Cardiac muscle cell (in vitro differentiated cells and primary cell): ENCODE results near the gene ATXN7L3. TPM values are rescaled to one million over a fixed set of nuclear protein-coding genes. Genes with fewer than 3 reads are reported as not detected.
"Not testable (repeated sequence)": the region's sequence is repeated elsewhere in the genome, so short reads cannot be mapped to it uniquely, and the experiment has no call there.

Source experiments
- DNase-seq, 2 donors: peaks; one replicate each; pipeline versions ENCODE4 v3.0.0 to v3.0.0-alpha.2; 2010 to 2017; ENCODE audit warnings: low read depth in 1 of 2, low spot score in 1 of 2
- H3K27ac ChIP-seq: fragments of 200-600 bp; sonication (generic); 2 replicates; pipeline ENCODE4 v1.5.1; 2016
- H3K27me3 ChIP-seq: fragments of 200-600 bp; sonication (generic); 2 replicates; pipeline ENCODE4 v1.6.0; 2016; ENCODE audit warnings: control low read depth
- H3K36me3 ChIP-seq: fragments of 200-600 bp; sonication (generic); 2 replicates; pipeline ENCODE4 v1.5.1; 2016; ENCODE audit warnings: control low read depth
- H3K4me1 ChIP-seq: fragments of 200-600 bp; sonication (generic); 2 replicates; pipeline ENCODE4 v1.8.1; 2017; ENCODE audit warnings: low read depth, mild to moderate bottlenecking, mixed run types
- H3K4me3 ChIP-seq: fragments of 200-600 bp; sonication (generic); 2 replicates; pipeline ENCODE4 v1.5.1; 2016; ENCODE audit warnings: mild to moderate bottlenecking
- H3K9me3 ChIP-seq: fragments of 200-600 bp; sonication (generic); 2 replicates; pipeline ENCODE4 v1.5.1; 2017; ENCODE audit warnings: low read depth, mild to moderate bottlenecking, control low read depth
- polyA plus RNA-seq: library from polyadenylated mRNA; unstranded; fragments of >200 nt; fragmentation: Nextera tagmentation; extraction: Ambion mirVana; gene quantifications from 2 replicates; pipeline ENCODE4 v1.2.1, GENCODE V29; 2016
- total RNA-seq: library from RNA; depleted of rRNA; stranded (reverse); fragments of >200 nt; gene quantifications from 2 replicates; pipeline ENCODE4 v1.2.3, GENCODE V29; 2016
- TF ChIP-seq, protein P1 (sequence below): IDR thresholded peaks from 2 replicates; pipeline ENCODE4 v1.5.1; 2012; ENCODE audit warnings: low read depth, mild to moderate bottlenecking, low read length

ATXN7L3 gene, protein sequence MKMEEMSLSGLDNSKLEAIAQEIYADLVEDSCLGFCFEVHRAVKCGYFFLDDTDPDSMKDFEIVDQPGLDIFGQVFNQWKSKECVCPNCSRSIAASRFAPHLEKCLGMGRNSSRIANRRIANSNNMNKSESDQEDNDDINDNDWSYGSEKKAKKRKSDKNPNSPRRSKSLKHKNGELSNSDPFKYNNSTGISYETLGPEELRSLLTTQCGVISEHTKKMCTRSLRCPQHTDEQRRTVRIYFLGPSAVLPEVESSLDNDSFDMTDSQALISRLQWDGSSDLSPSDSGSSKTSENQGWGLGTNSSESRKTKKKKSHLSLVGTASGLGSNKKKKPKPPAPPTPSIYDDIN
- total RNA-seq (79.0 and 91.0 TPM in 2 replicates), polyA plus RNA-seq (24.7 and 31.4 TPM in 2 replicates)

DNA sequence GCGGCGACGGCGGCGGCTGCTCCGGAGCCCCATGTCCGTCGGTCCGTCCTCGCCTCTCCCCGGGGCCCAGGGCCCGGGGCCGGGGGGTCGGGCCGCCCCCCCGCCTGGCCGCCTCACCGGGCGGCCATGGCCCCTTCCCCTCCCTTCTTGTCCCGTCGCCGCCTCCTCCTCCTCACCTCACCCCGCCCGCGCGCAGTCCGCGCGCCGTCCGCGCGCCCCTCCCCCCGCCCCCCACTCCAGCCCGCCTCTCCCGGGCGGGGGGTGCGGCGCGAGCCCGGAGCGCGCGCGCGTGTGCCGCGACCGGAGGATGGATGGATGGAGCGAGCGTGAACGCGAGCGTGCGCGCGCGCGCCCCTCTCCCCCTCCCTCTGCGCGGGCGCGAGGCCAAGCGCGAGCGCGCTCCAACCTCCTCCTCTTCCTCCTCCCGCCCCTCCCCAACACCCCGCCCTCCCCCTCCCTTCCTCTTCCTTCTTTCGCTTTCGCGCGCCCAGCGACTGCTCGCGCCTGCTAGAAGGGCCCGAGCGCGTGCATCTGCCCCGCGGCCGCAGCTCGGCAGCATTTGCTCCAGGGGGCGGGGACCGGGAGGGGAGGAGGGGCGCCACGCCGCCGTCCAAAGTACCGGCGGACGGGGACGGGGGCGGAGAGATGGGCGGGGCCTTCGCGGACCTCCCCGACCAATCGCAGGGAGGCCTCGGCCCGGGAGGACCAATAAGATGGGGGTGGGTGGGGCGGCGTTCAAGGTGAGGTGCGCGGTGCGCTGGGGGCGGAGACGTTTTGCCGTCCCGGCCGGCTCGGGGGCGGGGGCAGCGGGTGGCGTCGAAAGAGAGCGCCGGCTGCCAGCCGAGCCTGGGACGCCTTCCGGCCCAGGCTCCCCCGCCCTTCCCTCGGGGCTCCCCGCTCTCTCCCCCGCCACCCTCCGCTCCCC is at the start of gene ATXN7L3:
Gene ATXN7L3, minus strand, starts transcription at position 332 of the 925 bp plus-strand sequence. CDS start 1,814 bp downstream, outside the sequence.
- TF ChIP-seq, protein P1, sequence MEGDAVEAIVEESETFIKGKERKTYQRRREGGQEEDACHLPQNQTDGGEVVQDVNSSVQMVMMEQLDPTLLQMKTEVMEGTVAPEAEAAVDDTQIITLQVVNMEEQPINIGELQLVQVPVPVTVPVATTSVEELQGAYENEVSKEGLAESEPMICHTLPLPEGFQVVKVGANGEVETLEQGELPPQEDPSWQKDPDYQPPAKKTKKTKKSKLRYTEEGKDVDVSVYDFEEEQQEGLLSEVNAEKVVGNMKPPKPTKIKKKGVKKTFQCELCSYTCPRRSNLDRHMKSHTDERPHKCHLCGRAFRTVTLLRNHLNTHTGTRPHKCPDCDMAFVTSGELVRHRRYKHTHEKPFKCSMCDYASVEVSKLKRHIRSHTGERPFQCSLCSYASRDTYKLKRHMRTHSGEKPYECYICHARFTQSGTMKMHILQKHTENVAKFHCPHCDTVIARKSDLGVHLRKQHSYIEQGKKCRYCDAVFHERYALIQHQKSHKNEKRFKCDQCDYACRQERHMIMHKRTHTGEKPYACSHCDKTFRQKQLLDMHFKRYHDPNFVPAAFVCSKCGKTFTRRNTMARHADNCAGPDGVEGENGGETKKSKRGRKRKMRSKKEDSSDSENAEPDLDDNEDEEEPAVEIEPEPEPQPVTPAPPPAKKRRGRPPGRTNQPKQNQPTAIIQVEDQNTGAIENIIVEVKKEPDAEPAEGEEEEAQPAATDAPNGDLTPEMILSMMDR, result no peak

DNA sequence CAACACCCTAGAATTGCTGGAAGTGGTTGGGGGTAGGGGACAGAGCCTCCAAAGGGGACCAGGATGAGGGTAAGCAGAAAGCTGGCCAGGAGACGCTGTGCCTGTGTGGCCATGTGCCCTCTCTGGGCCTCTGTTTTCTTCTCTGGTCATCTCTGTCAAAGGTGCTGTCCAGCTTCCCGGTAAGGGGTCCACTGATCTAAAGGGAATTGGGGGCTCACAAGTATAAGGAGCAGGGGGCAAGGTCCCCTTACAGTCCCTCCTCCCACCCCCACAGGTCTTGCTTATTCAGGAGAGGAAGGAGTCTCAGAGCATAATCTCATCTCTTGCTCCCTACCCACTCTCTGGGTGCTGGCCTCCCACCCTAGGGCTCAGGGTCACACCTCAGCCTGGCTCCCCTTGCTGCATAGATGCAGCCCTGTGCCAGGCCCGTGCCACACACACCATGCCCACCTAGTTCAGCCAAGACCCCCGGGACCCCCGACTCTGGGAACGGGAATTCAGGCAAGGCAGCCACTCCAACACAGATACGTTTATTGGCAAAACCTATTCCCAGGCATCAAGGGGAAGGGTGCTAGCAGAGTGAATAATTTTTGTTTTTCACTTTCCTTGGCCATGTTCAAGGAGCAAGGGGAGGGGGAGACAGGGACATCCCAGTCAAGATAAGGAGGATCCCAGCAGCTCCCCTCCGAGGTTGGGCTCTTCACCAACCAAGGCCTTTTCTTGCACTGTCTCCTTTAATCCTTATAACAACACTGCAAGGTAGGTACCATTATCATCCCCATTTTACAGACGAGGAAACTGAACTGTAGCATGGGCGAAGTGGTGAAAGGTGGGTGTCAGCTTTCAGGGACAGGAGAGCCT is 48.4 kb upstream of the ATXN7L3 start:
- no peaks in the 10 kb centered on the region for H3K27me3 ChIP-seq
- no peak overlapping the region for H3K4me3 ChIP-seq
- TF ChIP-seq, protein P1, result no peak
- no peaks in the 10 kb centered on the region for H3K36me3 ChIP-seq
- DNase-seq, result no peak
- no peaks in the 10 kb centered on the region for H3K9me3 ChIP-seq
- no peaks in the 10 kb centered on the region for H3K4me1 ChIP-seq
- H3K27ac ChIP-seq, result no peak overlapping the region

More for the DNA sequence above, at the start of gene ATXN7L3:
- Histone ChIP-seq H3K9me3 (no peaks in the 10 kb centered on the region), H3K27me3 (no peaks in the 10 kb centered on the region), H3K36me3 (peaks cover 8% of the 10 kb centered on the region), H3K4me1 (peaks cover 6% of the 10 kb centered on the region), H3K4me3 (peak within 1 kb of the TSS; percentile 61), H3K27ac (peak within 1 kb of the TSS; percentile 92)
- peak; percentile 98 to 99 for DNase-seq

DNA sequence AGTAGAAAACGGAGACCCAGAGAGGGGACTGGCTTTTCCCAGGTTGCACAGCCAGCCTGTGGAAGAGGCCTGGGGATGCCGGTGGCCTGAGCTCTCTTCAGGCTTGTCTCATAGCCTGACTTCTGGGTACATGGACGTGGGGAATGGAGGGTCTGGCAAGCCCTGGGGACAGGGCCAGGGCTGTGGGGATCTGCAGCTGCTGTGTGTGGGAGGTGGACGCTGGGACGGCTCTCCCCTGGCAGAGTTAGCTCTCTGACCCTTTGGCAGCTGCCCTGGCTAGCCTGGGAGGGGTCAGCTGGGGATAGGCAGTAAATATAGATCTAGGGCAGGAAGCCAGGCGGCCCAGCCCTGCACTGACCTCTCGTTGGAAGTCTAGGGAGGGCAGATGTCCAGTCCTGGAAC is 47.8 kb upstream of the ATXN7L3 start:
- Histone ChIP-seq H3K4me3 (no peak overlapping the region), H3K36me3 (no peaks in the 10 kb centered on the region), H3K9me3 (no peaks in the 10 kb centered on the region), H3K27ac (no peak overlapping the region), H3K4me1 (no peaks in the 10 kb centered on the region), H3K27me3 (no peaks in the 10 kb centered on the region)
- TF ChIP-seq, protein P1, result no peak
- DNase-seq, result no peak

DNA sequence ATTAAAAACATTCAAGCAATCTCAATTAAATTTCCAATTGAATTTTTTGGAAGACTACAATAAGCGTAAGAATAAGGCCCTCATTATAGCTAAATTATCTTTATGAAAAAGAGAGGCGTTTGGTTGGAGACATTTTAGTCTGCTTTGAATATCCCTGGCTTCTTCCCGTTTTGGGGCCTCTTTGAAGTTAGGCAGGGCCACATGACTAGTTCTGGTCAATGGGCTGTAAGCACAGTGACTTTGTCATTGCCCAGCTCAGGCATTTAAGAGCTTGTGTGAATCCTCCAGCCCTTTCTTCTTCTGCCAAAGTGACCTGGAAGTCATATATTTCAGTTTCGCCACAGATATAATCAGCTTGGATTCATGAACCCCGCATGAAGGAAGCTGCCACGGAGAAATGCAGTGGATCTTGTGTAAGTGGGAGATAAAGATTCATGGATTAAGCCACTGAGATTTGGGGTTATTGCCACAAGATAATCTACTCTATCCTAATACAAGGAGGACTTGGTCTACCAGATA is 41.5 kb upstream of the ATXN7L3 start:
- Histone ChIP-seq H3K27ac (no peak overlapping the region), H3K27me3 (no peaks in the 10 kb centered on the region), H3K36me3 (no peaks in the 10 kb centered on the region), H3K4me3 (no peak overlapping the region), H3K9me3 (no peaks in the 10 kb centered on the region), H3K4me1 (no peaks in the 10 kb centered on the region)
- TF ChIP-seq, protein P1, result no peak
- DNase-seq, result no peak

DNA sequence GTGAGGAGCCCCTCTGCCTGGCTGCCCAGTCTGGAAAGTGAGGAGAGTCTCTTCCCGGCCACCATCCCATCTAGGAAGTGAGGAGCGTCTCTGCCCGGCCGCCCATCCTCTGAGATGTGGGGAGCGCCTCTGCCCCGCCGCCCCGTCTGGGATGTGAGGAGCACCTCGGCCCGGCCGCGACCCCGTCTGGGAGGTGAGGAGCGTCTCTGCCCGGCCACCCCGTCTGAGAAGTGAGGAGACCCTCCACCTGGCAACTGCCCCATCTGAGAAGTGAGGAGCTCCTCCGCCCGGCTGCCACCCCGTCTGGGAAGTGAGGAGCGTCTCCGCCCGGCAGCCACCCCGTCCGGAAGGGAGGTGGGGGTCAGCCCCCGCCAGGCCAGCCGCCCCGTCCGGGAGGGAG is 38.2 kb upstream of the ATXN7L3 start:
- not testable (repeated sequence) for H3K4me1 ChIP-seq, H3K36me3 ChIP-seq, H3K27me3 ChIP-seq, H3K27ac ChIP-seq, H3K9me3 ChIP-seq, H3K4me3 ChIP-seq, DNase-seq
